GM21717 (cell line): Measurements from ENCODE around the gene SOX8.
"Not testable (repeated sequence)": the region's sequence is repeated elsewhere in the genome, so short reads cannot be mapped to it uniquely, and the experiment has no call there.

Experiments used
- ATAC-seq: cut with Tn5 transposase; IDR thresholded peaks from one replicate; pipeline ENCODE4 v1.9.1; 2021; ENCODE audit warnings: mild to moderate bottlenecking, moderate library complexity; ENCODE audit not compliant: unreplicated experiment

Gene SOX8

DNA sequence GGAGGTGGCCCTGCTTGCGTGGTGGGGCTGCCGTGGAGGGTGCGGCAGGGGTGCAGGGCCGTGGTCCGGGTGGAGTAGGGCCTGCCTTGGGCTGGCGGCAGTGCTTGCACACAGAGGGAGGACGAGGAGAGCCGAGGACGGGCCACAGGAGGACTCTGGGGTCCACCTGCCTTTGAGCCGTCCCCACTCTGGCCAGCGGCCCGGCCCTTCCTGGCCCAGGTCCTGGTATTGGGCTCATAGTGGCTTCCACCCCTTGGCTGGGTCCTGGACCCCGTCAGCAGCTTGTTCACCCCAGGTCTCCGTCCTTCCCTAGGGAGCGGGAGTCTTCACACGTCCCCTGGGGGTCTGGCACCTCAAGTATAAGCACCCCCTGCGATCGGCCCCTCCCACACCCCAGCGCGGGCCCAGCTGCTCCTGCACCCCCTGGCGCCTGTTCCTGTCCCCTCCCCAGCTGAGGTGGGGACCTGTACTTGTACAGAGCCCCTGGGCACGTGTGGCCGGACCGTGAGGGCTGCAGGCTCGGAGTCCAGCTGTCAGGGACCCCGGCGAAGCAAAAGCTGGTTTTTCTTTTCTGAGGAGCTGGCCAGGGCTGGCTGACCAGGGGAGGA, 40.1 kb downstream of the SOX8 start:
- no peak for ATAC-seq

DNA sequence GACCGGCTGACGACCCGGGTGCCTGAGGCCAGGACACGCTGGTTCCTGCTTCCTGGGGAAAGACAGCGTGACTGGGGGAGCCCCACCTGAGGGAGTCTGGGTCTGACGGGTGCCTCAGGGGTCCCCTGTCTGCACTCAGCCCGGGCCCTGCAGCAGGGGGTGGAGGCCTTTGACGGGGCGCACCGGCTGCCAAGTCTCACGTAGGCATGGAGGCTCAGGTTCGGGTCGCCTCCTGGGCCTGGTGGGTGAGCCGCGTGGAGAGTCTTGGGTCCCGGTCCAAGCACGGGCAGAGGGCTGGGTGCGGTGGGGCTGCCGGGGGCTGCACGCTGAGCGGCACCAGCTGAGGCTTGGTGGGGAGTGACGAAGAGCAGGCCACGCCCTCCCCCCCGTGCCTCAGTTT, 40.9 kb downstream of the SOX8 start:
- no peak for ATAC-seq

DNA sequence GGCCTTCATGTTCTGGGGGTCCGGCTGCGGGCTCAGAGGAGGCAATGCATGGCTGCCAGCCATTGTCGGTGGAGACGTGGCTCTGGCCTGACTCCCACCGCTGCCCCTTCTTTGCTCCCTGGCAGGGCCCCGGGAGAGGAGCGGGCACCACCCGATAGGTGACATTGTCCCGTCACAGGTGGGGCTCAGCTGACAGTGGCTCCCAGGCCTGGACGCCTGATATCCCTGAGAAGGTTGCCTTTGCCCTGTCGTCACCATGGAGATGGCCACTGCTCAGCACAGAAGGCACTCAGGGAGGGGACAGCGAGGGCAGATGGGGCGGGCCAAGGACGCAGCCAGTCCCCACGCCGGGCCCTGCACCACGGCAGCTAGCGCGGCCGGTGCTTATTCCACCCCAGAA, 42.6 kb downstream of the SOX8 start:
- ATAC-seq, result no peak

DNA sequence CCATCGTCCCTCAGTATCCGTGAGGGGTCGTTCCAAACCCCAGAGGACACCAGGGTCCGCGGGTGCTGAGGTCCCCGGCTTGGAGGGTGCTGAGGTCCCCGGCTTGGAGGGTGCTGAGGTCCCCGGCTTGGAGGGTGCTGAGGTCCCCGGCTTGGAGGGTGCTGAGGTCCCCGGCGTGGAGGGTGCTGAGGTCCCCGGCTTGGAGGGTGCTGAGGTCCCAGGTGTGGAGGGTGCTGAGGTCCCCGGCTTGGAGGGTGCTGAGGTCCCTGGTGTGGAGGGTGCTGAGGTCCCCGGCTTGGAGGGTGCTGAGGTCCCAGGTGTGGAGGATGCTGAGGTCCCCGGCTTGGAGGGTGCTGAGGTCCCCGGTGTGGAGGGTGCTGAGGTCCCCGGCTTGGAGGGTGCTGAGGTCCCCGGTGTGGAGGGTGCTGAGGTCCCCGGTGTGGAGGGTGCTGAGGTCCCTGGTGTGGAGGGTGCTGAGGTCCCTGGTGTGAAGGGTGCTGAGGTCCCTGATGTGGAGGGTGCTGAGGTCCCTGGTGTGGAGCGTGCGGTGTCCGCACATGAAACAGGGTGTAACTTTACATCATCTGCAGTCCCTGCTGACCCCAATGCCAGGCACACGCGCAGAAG, 43.7 kb downstream of the SOX8 start:
- ATAC-seq, result not testable (repeated sequence)

DNA sequence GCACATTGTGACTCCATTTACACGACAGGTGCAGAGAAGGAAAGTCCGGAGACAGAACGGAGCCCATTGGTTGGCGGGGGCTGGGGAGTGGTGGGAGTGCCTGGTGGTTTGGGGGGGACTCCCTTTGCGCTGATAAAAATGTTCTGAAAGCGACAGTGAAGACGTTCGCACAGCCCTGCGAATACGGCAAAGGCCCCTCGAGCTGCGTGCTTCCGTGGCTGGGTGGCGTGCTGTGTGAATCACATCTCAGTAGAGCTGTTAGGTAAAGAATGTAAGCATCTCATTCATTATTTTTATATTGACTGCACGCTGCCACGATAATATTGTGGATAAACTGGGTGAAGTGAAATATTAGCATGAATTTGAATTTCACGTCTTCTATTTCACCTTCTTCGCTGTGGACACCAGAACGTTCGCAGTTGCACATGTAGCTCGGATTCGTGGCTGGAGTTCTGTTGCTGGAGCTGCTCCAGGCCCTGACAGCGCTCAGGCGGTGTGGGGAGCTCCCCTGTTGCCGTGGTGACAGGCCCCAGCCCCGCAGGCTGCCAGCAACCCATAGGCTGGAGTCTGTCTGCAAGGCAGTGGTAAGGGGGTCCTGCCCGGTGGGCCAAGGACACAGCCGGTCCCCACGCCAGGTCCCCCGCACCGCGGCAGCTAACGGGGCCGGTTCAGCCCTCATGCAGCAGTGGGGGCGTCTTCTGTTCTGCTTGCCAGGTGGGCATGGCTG, 44.6 kb downstream of the SOX8 start:
- no peak for ATAC-seq

DNA sequence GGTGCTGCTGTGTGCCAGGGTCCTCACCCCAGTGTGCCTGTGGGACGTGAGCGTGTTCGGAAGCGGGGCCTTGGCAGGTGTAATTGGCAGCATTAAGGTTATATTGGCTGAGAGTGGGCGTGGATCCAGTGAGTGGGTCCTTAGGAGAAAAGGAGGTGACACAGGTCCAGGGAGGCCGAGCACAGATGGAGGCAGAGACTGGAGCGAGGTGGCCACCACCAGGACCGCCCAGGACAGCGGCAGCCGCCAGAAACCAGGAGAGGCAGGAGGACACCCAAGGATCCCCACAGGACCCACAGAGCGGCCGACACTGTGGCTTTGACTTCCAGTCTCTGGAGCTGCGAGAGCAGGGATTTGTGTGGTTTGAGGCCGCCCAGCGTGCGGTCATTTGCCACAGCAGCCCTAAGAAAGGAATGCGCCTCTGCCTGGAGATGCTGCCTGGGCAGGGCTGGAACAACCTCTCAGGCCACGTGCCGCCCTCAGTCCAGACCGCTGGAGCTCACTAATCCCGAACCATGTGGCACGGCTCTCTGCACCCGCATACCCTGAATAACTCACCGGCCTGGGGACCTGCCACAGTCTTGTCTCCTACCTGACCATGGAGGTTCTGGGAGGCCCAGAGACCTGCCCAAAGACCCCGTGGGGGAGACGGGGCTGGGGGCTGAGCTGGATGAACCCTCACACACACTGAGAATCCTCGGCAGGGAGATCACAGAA, 45.4 kb downstream of the SOX8 start:
- no peak for ATAC-seq

DNA sequence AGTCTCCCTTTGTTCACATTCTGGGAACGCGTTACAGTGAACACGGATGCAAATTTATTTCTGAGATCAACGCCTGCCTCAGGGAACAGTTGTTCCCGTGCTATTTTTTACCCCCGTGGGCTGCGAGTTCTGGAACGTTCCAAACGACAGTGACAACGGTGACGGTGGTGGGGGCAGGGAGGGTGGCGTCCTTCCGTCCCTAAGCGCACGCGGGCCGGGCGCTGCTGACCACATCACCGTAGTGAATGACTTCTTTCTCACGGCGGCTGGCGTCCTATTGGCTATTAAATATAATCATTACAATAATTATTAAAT, 45.9 kb downstream of the SOX8 start:
- ATAC-seq, result no peak

DNA sequence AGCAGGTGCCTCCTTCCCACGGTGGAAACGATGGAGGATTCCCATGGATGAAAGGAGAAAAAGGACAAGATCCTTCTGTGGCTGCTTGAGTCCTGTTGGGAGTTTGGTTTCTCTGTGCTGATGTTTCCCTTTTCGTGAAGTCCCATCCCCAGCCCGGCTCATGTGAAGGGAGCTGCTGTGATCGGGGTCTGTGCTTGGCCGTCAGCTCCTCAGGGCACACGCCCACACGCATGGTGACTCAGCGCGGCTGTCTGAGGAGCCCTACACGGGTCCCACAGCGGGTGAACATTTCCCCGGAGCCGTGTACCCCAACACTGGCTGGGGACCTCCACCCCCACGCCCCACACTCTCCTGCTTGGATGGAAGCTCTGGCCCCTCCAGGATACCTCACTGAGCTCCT, 46.5 kb downstream of the SOX8 start:
- no peak for ATAC-seq

DNA sequence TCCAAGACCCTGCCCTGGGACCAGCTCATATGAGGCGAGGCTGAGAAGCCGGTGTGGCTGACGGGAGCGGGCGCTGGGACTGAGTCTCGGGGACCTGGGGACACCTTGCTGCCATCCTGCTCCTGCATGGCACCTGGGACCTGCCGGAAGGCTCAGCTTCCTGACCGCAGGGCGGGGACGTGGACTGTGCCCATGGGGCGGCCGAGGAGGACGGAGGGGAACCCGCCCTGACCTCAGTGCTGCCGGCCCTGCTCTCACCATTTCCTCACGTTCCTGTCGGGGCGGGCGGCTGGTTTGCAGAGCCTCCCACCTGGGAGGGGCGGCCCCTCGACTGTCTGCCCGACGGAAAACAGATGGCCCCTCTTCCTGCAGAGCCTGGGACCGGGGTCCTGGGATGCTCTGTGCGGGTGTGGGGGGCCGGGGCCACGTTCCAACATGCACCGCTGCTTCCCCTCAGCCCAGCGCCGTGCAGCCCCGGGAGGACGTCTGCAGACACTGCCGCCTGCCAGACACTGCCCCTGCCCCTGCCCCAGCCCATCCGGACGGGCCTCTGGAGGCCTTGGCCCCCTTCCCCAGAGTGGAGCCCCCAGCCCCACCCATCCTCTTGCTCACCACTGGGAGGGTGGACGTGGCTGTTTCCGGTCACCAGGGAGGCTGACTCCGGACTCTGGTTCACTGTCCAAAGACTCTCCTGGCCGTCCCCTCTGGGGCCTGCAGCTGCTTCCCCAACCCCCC, 47.1 kb downstream of the SOX8 start:
- ATAC-seq, result no peak

DNA sequence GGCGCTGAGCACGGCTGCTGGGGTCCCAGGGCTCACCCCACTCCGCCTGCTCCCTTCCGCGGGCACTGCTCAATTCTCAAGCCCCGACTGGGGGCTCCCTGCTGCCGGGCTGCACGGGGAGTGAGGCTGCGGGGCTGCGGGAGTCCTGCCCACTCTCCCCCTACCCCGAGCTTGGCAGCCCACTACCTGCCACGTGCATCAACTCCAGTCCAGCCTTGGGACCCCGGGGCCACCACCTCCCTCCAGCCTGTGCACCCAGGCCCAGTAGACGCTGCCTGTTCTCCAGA, 47.6 kb downstream of the SOX8 start:
- no peak for ATAC-seq

DNA sequence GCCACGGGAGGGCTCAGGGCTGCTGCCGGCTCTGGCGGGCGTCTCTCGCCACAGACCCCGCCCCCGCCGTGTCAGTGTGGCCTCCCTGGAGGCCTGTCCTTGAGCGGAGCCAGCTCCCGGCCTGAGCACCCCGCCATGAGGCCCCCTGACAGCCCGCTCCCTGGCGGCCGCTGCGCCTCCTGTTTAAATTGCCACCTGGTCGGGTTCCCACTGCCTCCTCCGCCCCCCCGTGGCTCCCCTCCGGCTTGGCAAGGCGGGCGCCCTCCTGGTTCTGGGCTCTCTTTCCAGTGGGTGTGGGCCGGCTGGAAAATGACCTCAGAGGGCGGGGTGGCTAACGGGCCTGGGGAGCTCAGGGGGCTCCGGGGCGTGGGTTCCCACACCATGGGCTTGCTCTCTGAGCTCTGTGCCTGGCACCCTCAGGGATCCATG, 48.9 kb downstream of the SOX8 start:
- no peak for ATAC-seq

DNA sequence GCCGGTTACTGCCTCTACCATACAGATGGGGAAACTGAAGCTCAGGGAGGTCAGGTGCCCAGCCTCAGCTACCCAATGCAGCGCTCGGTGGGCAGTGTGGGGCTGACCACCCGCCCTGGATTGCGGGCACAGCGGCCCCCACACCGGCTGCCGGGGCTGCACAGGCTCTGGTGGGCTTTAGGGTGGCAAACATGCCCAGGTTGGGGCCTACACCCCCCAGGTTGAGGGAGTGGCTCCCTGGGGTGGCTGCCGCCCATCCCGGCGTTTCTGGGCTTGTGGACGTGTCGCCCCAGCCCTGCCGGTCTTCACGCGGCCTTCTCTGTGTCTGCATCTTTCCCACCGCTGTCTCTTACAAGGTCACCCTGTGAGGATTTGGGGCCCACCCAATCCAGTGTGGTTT, 50.1 kb downstream of the SOX8 start:
- no peak for ATAC-seq

DNA sequence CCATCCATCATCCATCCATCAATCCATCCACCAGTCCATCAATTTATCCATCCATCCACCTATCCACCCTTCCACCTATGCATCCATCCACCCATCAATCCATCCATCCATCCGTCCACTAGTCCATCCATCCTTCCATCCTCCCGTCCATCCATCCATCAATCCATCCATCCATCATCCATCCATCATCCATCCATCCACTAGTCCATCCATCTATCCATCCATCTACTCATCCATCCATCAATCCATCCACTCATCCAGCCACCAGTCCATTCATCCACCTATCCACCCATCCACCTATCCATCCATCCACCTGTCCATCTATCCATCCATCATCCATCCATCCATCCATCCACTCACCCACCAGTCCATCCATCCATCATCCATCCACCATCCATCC, 51.0 kb downstream of the SOX8 start:
- ATAC-seq, result no peak

DNA sequence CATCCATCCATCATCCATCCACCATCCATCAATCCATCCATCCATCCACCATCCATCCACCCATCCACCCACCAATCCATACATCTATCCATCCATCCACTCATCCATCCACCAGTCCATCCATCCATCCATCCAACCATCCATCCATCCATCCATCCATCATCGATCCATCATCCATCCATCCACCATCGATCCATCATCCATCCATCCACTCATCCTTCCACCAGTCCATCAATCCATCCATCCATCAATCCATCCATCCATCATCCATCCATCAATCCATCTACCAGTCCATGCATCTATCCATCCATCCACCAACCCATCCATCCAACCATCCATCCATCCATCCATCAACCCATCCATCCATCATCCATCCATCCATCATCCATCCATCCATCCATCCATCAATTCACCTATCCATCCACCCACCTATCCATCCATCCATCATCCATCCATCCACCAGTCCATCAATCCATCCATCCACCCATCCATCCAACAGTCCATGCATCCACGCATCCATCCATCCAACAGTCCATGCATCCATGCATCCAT, 51.6 kb downstream of the SOX8 start:
- no peak for ATAC-seq

DNA sequence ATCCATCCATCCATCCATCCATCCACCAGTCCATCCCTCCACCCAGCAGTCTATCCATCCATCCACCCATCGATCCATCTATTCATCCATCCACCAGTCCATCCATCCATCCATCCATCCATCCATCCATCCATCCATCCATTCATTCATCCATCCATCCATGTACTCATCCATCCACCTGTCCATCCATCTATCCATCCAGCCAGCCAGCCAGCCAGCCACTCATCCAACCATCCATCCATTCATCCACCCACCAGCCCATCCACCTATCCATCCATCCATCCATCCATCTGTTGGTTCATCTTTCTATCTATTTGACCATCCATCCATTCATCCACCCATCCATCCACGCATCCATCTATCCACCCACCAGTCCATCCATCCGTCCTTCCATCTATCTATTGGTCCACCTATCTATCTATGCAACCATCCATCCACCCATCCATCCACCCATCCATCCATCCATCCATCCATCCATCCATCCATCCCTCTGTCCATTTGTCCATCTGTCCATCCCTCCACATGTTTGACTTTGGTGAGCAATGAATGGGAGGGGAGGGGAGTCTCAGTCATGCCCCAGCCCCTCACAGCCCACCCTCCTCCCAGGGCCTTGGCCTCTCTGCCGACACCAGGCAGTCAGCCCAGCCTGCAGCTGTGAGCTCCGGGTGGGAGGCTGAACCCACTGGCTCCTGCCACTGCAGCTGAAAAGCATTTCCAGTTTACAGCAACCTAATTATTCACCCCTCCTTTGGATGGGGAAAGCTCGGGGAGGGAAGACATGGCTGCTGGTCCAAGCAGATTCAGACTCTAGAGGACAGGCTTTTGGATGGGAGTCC, 52.9 kb downstream of the SOX8 start:
- ATAC-seq, result no peak

DNA sequence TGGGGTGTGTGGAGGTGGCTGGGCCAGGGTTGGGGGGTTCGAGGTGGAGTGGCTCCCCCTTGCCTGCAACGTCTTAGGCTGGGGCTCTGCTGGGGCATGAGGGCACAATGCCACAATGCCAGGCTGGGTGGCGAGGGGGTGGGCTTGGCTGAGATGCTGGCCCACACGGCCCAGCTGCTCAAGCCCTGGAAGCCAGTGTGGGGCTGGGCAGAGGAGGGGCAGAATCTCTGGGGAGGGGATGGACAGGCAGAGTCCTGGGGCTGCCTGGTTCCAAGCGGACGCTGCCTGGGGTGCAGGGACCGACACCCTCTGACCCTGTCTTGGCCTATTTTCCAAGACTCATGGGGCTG, 53.5 kb downstream of the SOX8 start:
- ATAC-seq, result no peak

DNA sequence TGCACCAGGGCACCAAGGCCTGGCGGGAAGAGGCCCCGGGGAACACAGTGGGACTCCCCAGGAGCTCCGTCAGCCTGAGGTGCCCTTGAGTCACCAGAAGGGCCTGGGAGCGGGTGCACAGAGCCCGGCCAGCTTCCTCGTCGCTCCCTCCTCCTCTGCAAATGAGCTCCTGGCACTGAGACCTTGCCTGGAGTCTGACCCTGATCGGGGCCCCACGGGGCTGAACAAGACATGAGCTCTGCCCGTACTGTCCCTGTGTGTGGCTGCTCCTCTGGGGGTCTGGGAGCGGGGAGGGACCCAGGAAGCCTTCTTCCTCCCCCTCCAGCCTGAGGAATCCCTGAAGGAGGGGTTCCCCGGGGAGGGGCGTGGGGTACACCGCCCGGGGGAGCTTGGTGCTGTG, 54.6 kb downstream of the SOX8 start:
- no peak for ATAC-seq
